Type B pancreatic cell (in vitro differentiated cells): ENCODE results near the gene CDC25C. TPM values are rescaled to one million over a fixed set of nuclear protein-coding genes. Genes with fewer than 3 reads are reported as not detected.

ENCODE experiments used
- DNase-seq: peaks from one replicate; pipeline ENCODE4 v3.0.0; 2021; ENCODE audit warnings: mixed read lengths; ENCODE audit not compliant: unreplicated experiment; ENCODE audit errors: extremely low spot score
- H3K27ac Mint-ChIP-seq: 2 replicates; pipeline ENCODE4 v1.8.0; 2021; ENCODE audit warnings: mild to moderate bottlenecking, mixed read lengths
- H3K27me3 Mint-ChIP-seq: 2 replicates; pipeline ENCODE4 v1.8.0; 2021; ENCODE audit warnings: mixed read lengths
- H3K36me3 Mint-ChIP-seq: 2 replicates; pipeline ENCODE4 v1.8.0; 2021; ENCODE audit warnings: mixed read lengths
- H3K4me1 Mint-ChIP-seq: one replicate; pipeline ENCODE4 v1.8.0; 2021; ENCODE audit warnings: mixed read lengths; ENCODE audit not compliant: unreplicated experiment
- H3K4me3 Mint-ChIP-seq: 2 replicates; pipeline ENCODE4 v1.8.0; 2021; ENCODE audit warnings: mild to moderate bottlenecking, mixed read lengths
- H3K9me3 Mint-ChIP-seq: 2 replicates; pipeline ENCODE4 v1.8.0; 2021; ENCODE audit warnings: mixed read lengths
- CTCF ChIP-seq: fragments of 200-600 bp; sonication (generic); conservative IDR thresholded peaks from 2 replicates; pipeline ENCODE4 v1.5.0; 2021; ENCODE audit warnings: antibody characterized with exemption, mild to moderate bottlenecking
- total RNA-seq: library from RNA; stranded (reverse); gene quantifications from 2 replicates; pipeline ENCODE4 v1.2.1, GENCODE V29; 2021; ENCODE audit warnings: low replicate concordance

Gene CDC25C
- total RNA-seq, 1 donor from 2014 or later = 17.2 TPM

GRCh38 chr5:138369706-138370105, 38.1 kb upstream of the CDC25C start:
- Mint-ChIP-seq H3K4me1 (peaks cover 16% of the 10 kb centered on the region), H3K9me3 (no peaks in the 10 kb centered on the region), H3K4me3 (no peak overlapping the region), H3K27me3 (no peaks in the 10 kb centered on the region), H3K36me3 (peaks cover 2% of the 10 kb centered on the region), H3K27ac (peak overlapping the region; percentile 38)
- no peak for DNase-seq
- TF ChIP-seq CTCF = no peak

- no peaks in the 10 kb centered on the region for H3K36me3 Mint-ChIP-seq
- no peak overlapping the region for H3K4me3 Mint-ChIP-seq
- peak overlapping the region; percentile 38 for H3K27ac Mint-ChIP-seq
- H3K9me3 Mint-ChIP-seq = no peaks in the 10 kb centered on the region
- no peak for TF ChIP-seq CTCF
- peaks cover 16% of the 10 kb centered on the region for H3K4me1 Mint-ChIP-seq
- DNase-seq = no peak
- H3K27me3 Mint-ChIP-seq = no peaks in the 10 kb centered on the region
Observed at GRCh38 chr5:138369261-138369660, 37.7 kb upstream of the CDC25C start.

- Mint-ChIP-seq H3K27me3 (no peaks in the 10 kb centered on the region), H3K4me1 (peaks cover 16% of the 10 kb centered on the region), H3K36me3 (no peaks in the 10 kb centered on the region), H3K27ac (no peak overlapping the region), H3K9me3 (no peaks in the 10 kb centered on the region), H3K4me3 (no peak overlapping the region)
- DNase-seq = no peak
- TF ChIP-seq CTCF = no peak
Observed at GRCh38 chr5:138366632-138367382, 35.2 kb upstream of the CDC25C start.

GRCh38 chr5:138364576-138364975, 33.0 kb upstream of the CDC25C start:
- no peak for DNase-seq
- no peaks in the 10 kb centered on the region for H3K27me3 Mint-ChIP-seq
- peaks cover 20% of the 10 kb centered on the region for H3K4me1 Mint-ChIP-seq
- H3K9me3 Mint-ChIP-seq = no peaks in the 10 kb centered on the region
- TF ChIP-seq CTCF = no peak
- H3K4me3 Mint-ChIP-seq = no peak overlapping the region
- peaks cover 6% of the 10 kb centered on the region for H3K36me3 Mint-ChIP-seq
- no peak overlapping the region for H3K27ac Mint-ChIP-seq

- H3K27me3 Mint-ChIP-seq = no peaks in the 10 kb centered on the region
- DNase-seq = no peak
- no peak for TF ChIP-seq CTCF
- H3K4me1 Mint-ChIP-seq = peaks cover 7% of the 10 kb centered on the region
- no peak overlapping the region for H3K4me3 Mint-ChIP-seq
- peak overlapping the region; percentile 10 for H3K27ac Mint-ChIP-seq
- peaks cover 8% of the 10 kb centered on the region for H3K36me3 Mint-ChIP-seq
- no peaks in the 10 kb centered on the region for H3K9me3 Mint-ChIP-seq
Observed at GRCh38 chr5:138360941-138361452, 29.4 kb upstream of the CDC25C start.
